GM18520 (cell line): ENCODE results near the gene FAM120A.

Experiments
- ATAC-seq: cut with Tn5 transposase; IDR thresholded peaks from one replicate; pipeline ENCODE4 v1.9.1; 2021; ENCODE audit not compliant: unreplicated experiment

The FAM120A gene

DNA sequence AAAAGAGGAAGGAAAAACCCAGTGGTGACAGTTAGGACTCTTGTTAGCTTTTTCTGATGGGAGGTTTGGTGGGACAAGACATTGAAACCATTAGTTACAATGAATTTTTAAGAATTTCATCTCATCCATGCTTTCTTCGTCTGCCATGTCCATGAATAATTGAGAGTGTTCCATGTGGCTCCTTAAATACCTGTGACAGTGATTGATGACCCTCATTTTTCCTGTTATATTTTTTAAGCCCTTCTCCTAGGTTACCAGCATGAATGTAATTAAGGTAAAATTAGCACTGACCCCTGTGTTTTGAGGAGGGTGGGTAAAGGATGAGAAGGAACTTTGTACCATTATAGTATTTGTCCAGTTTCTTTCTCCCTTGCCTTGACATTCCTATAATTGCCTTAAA lies 101.4 kb downstream of the FAM120A start:
- no peak for ATAC-seq

DNA sequence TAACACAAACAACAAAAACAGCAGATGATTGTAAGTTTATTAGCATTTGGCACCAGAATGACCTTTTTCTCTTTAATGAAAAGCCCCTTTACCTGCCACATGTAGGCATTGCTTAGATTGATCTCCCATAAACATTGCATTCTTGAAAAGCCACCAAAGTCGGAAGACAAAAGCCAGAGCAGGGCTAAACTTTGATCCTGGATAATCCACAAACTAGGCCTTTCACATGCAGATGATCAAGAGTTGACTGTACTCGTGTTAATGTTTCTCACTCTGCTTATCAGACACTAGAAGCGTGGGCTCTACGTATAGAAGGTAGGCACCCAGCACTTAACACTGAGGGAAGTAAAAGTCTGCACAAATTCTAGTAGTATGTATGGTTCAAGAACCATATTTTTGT lies 103.9 kb downstream of the FAM120A start:
- no peak for ATAC-seq

DNA sequence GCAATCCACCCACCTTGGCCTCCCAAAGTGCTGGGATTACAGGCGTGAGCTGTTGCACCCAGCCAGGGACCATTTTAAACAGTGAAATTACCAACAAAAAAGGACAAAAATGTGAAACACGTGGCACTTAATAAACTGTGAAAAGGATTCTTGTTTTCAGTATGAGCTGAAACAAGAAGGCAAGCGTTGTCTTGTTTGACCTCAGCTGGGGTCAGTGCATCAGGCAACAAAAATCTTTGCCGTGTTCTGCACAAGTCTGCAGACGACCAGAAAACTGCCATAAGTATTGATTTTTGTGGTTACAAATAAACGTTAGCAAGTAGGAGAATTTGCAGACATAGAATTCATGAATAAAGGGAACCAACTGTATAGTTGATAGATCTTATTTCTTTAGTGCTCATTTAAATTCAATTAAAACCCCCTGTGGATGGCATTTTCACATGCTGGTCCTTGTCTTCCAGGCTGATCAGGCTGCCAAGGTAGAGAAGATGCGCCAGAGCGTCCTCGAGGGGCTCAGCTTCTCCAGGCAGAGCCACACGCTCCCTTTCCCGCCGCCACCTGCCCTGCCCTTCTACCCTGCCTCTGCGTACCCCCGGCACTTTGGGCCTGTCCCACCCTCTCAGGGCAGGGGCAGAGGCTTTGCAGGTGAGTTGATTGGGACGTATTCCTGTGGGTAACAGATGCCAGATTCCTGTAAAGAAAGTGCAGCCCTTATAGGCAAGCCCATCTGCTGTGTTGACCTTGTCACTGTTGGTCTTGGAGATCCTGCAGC lies 106.1 kb downstream of the FAM120A start:
- no peak for ATAC-seq

DNA sequence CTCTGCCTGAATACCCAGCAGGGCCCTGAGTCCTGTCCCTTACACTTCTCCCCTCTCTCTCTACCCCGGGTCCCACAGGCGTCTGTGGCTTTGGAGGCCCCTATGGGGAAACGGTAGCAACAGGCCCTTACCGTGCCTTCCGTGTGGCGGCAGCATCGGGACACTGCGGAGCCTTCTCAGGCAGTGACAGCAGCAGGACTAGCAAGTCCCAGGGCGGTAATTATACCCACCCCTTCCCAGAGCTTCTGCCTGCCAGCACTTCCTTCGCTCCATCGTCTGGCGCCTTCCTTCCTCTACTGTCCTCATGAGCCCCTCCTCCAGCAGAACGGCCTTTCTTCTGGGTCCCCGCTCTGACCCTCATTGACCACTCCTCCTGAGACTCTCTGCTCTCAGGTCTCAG lies 107.0 kb downstream of the FAM120A start:
- ATAC-seq: no peak

DNA sequence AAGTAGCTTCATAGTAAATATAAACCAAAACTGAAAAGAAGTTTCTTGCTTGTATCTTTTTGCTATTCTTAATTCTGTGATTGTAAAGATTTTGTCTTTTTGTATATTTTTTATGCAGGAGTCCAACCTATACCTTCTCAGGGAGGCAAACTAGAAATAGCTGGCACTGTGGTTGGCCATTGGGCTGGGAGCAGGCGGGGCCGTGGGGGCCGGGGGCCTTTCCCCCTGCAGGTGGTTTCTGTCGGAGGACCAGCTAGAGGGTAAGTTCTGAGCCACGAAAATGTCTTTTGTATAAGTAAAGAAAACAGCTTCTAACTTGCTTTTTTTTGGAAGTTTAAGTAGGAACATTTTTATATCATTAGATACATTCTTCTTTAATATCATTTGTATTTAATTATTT lies 109.5 kb downstream of the FAM120A start:
- no peak for ATAC-seq

DNA sequence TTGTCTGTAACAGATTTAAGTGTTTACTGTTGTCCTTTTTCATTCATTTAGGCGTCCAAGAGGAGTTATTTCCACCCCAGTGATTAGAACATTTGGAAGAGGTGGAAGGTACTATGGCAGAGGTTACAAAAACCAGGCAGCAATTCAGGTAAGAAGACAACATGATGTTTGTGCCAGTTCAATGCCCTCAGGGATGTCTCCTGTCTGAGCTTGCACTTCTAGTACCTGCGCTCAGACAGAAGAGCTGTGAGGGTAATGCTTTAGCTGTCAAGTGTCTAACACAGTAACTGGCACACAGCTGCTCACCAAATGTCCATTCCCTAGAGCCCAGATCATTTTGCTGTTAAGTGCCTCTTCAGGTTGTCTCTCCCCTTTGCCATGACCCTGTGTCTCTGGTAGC lies 110.7 kb downstream of the FAM120A start:
- ATAC-seq: no peak

DNA sequence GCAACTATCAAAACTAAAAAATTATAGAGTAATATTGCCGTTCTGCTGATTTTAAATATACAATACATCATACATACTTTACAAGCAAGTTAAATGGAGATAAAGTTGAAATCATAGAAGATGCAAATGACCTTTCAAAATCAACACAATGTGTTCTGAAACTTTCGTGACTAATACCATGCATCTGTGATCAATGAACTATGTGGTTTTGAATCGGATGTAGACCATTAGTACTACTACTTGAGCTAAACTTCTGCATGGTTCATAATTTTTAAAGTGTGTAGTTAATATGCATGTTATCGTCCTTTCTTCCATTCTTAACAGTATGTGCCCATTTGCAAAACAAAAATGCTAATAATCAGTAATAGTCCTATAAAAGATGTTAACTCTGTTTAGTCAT lies 113.6 kb downstream of the FAM120A start:
- no peak for ATAC-seq

DNA sequence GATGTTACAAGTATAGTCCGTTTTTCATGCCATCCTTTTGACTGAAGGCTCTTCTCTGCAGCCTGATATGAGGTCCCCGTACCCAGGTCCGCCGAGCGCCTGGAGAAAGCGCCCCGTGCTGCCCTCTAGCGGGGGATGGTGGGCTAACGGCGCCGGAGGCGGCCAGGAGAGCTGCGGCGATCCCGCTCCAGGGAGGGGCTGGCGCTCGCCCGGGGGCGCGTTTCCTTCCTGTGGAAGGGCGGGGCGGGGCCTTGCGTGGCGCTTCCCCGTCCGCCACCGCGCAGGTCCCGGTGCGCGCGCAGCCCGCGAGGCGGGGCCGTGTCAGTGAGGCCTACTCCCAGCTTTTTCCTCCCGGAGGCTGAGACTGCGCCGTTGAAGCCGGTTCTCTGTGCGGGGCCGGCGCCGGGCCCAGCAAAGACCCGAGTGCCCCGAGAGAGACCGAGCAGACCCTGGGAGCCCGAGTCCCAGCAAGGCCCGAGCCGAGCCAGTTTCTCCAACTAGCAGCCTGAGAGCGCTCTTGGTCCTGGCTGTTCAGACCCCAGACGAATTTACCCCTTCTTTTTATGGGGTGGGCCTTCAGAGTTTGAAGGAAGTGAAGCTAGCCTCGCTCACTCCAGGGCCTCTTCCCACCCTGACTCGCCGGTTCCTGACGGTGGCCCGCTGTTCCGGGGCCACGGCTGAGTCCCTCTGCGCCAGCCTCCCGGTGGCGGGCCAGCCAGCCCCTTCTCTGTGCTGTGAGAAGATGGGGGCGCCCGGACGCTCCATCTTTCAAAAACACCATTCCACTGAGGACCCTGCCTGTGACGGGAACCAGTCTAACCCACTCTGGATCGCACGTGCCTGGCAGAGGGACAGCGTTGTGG lies 115.2 kb downstream of the FAM120A start:
- peak; percentile 92 for ATAC-seq

DNA sequence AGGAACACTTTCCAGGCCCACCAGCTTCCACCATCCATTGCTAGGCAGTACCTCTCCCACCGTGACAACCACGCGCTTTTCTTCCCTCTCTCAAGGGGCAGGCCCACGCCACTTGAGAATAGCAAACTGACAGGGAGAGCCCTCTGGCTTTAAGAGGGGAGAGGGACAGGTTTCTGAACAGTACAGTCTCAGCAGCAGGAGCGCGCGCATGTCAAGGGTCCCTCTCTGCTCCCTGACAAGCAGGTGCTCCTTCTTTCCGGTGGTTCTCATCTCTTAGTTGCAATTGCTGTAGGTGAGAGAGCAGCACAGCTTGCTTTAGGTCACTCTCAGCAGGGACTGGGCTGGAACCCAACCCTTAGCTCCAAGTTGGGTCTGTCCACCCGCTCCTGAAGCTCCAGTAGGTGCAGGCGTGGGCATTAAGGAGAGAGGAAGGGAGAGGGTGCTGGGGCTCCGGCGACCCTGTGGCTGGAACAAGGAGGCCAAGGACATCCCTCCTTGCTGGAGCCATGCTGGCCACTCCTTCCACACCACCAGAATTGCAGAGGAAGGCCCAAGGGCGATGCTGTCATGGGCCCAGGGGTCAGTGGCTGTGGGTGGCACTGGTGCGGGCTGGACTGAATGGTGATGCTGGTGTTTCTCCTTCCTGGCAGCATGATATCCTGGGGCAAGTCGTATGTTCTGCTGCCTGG lies 115.9 kb downstream of the FAM120A start:
- ATAC-seq: no peak

DNA sequence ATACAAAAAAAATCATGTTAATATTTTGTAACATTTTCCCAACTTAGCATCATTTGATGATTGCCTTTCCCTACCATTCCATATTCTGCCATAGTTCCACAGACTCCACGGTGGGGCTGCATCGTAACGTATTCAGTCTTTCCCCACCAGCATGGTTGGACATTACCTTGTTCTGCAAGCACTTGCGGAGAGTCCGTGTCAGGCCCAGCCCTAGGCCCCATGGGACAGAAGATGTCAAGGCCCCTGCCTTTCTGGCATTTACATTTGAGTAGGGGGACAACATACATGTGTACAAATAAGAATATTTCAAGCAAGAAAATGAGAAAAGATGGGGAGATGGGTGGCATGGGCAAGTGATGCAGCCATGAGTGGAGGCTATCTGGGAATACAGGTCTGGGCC lies 116.7 kb downstream of the FAM120A start:
- ATAC-seq: no peak

DNA sequence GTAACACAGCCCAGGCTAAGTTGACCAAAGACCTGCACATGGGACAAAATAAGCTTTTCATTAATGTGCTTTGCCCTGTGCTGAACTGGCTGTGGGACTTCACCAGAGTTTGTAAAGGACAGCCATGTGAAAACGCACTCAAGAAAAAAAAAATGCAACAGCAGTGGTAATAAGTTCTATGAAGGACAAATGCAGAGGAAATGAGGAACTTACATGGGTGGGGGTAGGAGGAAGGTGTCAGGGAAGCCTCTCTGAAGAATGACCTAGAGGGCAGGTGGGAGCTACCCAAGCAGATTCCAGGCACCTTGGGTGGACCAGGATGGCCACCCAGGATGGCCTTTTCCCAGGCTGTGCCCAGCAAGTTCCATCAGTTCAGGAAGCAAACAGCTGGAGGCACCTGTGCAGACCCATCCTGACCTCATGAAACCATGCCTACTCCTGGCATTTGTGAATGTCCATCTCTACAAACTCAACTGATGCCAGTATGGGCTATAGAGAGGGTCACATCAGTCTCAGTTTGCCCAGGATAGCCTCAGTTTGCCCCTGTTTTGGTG lies 118.2 kb downstream of the FAM120A start:
- ATAC-seq: no peak

DNA sequence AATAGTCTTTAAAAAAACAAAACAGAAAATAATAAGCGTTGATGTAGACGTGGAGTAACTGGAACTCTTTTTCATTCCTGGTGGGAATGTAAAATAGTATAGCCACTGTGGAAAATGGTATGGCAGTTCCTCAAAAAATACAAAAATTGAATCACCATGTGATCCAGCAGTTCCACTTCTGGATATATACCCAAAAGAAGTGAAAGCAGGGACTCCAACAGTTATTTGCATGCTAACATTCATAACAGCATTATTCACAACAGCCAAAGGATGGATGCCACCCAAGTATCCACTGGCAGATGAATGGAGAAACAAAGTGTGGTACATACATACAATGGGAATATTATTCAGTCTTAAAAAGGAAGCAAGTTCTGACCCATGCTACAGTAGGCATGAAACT lies 120.7 kb downstream of the FAM120A start:
- ATAC-seq: no peak

DNA sequence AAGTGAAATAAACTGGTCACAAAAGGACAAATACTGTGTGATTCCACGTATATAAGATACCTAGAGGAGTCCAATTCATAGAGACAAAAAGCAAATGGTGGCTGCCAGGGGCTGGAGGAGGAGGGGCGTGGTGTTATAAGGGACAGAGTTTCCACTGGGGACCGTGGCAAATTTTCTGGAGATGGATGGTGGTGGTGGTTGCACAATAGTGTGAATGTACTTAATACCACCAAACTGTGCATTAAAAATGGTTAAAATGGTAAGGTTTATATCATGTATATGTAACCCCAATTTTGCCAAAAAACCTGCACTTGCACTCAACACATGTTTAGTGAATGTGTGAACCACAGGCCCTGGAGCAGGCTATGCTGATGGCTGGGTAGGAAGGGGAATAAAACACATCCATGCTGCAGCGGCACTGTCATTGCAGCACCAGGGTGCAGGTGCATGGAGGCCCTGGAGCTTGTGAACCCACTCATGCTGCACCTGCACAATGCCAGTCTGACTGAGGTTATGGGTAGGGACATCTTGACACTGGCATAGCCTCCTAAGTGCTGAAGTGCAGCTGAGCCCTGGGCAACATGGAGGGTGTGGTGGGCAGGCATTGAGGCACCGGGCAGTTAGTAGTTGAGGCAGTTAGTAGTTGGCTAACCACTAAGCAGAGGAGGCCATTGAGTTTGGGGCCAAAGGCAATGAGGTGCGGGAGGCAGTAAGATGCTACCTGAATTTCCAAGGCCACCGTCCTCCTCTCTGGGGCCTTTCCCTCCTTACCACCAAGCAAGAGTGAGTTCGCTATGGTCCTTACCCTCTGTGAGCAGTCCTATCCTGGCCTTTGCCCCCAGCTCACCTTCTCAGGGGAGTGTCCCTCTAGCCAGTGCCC lies 121.4 kb downstream of the FAM120A start:
- no peak for ATAC-seq

DNA sequence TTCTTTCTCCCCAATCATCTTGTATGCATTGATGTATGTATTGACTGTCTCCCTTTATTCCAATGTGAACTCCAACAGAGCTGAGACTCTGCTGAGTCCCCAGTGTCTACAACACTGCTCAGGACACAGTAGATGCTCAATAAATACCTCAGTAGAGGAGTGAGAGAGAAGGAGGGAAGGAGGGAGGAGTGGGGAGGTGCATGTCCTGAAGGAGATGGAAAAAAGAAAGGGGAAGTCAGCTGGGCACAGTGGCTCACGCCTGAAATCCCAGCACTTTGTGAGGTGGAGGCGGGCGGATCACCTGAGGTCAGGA lies 122.0 kb downstream of the FAM120A start:
- ATAC-seq: no peak

DNA sequence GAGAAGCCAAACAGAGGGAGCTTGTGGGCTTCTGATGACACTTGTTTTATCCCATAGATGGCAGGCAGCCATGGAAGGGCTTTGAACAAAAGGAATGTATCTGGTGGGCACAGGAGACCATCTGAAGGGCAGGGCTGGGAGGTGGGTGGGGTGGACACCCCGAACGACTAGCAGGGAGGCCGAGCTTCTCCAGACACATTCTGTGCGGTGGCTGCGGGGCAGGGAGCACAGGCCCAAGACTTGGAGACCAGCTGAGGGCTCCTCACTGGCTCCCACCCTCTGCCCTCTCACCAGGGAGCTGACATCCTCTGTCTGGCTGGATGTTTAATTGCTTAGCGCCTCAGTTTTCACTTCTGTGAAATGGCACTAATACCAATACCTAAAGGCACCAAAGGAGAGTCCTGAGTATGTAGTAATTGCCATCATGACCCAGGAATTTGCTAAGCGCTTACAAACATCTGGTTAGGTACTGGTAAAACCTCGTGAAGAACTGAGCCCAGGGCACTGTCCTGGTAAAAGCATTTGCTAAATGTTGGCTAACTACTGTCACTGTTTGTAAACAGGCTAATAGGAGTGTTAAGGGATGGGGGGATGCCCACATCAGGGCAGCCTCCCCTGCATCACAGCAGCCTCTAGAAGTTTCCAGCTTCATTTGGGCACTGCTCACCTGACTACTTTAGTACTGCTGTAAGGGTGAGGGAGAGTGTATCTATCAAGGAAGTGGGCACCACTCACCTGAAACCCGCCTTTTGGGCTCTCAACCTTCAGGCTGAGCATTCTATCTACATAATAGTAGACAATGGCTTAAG lies 122.8 kb downstream of the FAM120A start:
- no peak for ATAC-seq

DNA sequence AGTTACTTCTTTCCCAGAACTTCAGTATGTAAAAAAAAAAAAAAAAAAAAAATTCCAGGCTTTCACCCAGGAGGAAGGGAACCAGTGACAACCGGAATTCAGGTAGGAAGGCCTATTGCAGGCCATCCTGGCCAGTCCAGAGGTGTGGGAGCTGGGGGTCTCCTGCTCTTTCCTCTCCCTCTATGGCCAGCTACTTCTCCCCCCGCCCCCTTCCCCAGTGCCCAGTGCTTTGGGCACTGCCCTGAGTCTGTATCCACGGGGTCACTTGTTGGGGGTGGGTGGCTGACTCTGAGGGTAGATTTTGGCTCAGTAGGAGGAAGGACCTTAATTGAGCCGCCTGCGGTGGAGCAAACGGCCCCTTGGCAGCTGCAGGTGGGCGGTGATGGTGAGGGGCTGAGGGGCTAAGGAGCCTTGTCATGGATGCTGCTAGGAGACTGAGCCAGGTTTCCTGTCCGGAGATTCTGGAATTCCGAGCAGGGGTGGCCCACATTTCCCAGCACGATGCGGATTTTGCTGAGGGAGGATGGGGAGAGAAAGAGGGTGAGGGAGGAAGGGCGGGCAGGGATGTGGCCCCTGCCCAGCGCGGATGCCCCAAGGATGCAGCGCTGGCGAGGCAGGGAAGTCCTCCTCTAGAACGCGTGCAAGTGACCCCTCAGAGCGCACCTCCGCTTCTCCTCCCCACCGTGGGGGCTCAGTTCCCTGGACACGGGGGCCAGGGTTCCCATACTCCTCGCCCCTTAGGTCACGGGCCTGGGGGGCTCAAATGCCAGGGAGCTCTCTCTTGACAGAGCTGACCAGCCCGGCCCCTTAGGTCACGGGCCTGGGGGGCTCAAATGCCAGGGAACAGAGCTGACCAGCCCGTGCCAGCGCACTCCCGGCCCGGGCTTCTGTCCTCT lies 123.7 kb downstream of the FAM120A start:
- ATAC-seq: no peak

DNA sequence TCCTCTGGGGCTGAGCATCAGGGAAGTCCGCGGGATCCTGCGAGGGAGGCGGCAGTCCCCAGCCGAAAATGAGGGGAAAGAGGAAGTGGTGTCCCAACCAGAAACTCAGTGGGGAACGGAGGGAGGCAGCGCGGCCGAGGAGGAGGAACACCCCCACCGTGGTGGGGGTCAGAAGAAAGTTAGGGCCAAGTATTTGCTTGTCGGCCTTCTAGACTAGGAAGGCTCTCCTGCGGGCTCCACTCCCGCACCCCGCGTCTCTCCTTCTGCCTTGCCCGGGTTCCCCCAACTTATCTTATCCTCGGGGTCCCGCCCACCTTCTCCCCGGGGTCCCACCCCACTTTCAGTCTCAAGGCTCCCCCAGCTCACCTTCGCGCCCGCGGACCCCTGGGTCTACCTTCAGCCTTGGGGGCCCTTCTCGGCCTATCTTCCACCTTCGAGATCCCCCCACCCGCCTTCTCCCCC lies 124.3 kb downstream of the FAM120A start:
- no peak for ATAC-seq

DNA sequence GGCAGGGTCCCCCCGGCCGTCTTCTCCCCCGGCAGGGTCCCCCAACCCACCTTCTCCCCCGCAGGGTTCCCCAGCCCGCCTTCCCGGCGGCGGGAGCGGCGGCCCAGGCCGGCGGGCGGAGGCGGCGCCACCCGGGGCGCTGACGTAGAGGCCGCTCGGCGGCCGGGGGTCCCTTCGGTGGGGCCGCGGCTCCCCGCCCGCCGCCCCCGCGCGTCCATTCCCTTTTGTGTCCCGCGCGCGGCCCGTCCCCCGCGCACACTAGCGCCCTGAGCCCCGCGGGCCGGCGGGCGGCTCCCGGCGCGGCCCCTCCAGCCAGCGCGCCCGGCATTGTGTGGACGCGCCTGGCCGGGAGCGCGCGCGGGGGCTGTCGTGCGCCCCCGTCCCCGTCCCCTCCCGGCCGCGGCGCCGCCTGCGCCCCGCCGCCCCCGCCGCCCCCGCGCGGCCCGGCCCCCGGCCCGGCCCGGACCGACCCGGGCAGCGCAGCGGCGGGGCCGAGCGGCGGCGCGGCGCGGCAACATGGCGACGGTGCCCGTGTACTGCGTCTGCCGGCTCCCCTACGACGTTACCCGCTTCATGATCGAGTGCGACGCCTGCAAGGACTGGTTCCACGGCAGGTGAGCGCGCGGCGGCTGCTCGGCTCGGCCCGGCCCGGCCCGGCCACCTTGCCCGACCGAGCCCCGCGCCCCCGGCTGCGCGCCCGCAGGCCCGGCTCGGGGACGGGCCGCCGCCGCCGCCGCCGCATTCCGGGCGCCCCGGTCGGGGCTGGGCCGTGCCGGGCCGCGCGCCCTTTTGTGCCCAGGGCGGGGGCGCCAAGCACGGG lies 125.0 kb downstream of the FAM120A start, which contains the start of gene PHF2:
Gene PHF2 (plus strand): TSS at position 327 of the 820 bp plus-strand sequence. CDS start 190 bp downstream, at position 517.
- no peak for ATAC-seq
